ENCODE data around the gene ACHE.

- TF ChIP-seq CTCF (IDR thresholded peaks at IDR 0.05) = no peak
- TF ChIP-seq POLR2A (IDR thresholded peaks at IDR 0.05) = peak; percentile 37
Observed at GRCh38 chr7:100895956-100896731, 456 bp upstream of the ACHE start.
